GM12873 (cell line): ENCODE data around the gene RFX5.

Source experiments
- TF ChIP-seq, protein P1 (sequence below): IDR thresholded peaks from 2 replicates; pipeline ENCODE4 v1.5.1; 2012; ENCODE audit warnings: low read depth, mild to moderate bottlenecking, moderate library complexity, low read length, control low read depth; ENCODE audit not compliant: insufficient read depth; ENCODE audit errors: missing control alignments

The RFX5 gene

DNA sequence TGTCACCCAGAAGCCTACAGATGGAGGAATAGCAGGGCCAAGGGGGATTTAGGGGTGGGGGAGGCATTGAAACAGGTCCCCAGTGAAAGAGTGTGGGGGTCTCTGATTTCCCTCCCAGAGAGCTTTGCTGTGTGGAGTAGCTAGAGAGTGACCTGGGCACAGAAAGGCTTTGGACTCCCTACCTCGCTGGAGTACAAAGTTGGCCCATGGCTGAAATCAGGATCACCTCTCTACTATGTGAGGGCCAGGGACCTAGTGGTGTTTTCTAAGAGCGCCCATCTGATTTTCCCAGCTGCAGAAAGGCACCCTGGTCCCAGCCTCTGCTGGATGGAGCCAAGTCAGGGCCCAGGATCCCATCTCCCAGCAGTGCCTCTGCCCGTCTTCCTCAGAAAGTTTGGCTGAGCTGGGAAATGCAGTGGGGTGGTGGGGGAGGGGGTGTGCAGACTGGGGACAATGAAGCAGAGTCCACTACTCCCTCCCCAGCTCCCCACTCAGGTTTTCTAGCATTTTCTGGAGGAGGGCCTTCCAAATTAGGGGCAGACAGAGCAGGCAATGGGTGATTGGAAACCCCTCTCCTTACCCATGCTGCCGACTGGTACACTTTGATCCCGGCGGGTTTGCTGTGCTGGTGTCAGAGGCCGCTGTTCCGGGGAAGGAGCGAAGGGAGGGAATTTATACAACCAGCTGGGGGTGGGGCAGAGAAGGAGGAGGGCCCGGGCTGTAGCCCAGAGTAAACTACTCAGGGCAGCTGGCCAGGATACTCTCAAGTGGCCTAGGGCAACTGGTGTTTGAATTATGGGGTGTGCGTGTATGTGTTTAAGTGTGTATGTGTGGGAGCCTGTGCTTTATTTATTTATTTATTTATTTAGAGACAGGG lies 25.2 kb upstream of the RFX5 start, which contains the start of gene SELENBP1:
Gene SELENBP1, minus strand, starts transcription at position 648 of the 877 bp plus-strand sequence. Its CDS starts 64 bp downstream, at position 584.
- TF ChIP-seq, protein P1, sequence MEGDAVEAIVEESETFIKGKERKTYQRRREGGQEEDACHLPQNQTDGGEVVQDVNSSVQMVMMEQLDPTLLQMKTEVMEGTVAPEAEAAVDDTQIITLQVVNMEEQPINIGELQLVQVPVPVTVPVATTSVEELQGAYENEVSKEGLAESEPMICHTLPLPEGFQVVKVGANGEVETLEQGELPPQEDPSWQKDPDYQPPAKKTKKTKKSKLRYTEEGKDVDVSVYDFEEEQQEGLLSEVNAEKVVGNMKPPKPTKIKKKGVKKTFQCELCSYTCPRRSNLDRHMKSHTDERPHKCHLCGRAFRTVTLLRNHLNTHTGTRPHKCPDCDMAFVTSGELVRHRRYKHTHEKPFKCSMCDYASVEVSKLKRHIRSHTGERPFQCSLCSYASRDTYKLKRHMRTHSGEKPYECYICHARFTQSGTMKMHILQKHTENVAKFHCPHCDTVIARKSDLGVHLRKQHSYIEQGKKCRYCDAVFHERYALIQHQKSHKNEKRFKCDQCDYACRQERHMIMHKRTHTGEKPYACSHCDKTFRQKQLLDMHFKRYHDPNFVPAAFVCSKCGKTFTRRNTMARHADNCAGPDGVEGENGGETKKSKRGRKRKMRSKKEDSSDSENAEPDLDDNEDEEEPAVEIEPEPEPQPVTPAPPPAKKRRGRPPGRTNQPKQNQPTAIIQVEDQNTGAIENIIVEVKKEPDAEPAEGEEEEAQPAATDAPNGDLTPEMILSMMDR, result no peak

DNA sequence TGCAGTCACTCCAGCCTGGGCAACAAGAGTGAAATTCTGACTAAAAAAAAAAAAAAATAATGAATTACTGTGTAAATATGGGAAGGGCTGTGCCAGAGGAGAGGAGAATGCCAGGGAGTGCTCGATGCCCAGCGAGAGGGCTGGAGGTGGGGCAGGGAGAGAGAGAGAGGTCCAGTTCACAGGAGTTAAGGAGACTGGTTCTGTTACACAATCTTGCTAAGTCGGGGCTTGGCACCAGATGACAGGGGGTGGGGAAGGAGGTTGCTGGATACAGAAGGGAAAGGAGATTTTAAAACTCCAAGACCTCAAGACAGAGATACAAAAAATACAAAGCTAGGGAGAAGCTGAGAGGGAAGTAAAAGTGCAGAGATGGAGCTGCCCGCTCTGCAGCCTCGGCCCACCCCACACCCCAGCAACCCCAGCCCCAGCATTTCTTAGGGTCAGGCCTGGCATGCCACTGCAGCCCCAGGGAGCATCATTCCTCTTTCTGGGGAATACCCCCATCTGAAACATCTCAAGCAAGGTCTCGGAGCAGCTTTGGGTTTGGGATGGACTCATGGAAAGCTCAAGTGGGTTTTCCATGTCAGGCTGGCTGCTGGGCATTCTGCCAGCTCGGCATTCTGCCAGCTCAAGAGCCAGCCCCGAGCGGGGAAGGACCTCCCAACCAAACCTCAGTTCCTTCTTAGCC lies 24.5 kb upstream of the RFX5 start:
- TF ChIP-seq, protein P1, result no peak

DNA sequence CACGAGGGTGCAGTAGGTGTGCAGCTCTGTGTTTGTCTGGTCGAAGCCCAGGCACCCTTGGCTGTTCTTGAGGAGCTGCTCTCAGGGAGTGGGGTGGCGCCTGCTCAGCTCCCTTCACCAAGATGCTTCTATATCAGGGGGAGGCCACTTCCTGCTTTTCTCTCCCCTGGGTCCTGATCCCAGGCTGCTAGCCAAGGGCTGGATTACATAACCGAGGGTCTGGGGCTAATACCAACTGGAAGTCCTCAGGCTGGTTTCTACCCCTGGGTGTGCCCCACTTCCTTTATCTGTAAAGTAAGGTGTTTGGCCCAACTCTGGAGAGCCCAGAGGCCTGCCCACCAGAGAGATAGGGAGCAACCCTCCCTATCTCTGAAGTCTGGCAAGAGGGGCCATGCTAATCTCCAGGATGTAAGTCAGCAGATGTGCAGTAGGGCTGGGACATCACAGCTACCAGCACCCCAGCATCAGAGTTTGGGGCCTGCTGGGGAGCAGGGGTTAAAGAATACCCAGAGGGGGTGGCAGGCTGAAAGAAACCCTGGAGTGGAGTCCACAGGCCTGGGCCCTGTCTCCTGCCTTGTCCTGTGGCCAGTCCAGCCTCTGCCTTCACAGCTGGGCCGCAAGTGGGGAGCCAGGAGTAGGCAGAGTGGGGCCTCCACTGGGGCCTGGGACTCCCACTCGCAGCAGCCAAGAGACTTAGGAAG lies 23.3 kb upstream of the RFX5 start:
- TF ChIP-seq, protein P1, result no peak

DNA sequence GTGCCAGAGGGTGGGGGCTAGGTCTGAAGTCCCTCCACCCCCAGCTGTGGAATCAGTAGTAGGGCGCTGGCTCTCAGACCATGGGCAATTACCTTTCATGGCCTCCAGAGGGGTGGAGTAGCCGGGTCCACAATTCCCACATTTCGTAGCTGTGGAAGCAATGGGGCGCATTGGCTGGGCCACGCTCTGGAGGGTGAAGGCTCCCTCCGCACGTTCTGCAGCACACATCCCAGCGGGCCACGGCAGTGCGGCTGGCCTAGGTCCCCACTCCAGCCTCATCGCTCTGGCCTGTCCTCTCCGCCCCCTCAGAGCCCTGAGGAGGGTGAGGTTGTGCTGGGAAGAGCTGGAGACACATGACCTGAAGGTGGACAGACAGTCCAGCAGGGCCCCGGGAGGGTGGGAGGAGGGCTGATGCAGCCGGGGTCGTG lies 22.6 kb upstream of the RFX5 start:
- TF ChIP-seq, protein P1, result no peak

DNA sequence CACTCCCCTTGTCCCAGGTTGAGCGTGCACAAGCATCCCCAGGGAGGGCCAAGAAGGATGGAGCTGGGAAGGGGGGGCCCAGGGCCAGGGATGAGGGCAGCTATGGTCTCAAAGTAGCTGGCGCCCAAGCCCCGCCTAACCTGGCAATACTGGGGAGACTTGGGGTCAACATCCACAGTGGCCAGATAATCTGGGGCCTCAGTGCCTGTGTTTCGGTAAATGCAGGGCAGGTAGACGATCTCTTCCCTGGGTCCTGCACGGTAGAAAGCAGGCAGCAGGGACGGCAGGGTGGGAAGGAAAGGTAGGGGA lies 22.2 kb upstream of the RFX5 start:
- TF ChIP-seq, protein P1, result no peak

DNA sequence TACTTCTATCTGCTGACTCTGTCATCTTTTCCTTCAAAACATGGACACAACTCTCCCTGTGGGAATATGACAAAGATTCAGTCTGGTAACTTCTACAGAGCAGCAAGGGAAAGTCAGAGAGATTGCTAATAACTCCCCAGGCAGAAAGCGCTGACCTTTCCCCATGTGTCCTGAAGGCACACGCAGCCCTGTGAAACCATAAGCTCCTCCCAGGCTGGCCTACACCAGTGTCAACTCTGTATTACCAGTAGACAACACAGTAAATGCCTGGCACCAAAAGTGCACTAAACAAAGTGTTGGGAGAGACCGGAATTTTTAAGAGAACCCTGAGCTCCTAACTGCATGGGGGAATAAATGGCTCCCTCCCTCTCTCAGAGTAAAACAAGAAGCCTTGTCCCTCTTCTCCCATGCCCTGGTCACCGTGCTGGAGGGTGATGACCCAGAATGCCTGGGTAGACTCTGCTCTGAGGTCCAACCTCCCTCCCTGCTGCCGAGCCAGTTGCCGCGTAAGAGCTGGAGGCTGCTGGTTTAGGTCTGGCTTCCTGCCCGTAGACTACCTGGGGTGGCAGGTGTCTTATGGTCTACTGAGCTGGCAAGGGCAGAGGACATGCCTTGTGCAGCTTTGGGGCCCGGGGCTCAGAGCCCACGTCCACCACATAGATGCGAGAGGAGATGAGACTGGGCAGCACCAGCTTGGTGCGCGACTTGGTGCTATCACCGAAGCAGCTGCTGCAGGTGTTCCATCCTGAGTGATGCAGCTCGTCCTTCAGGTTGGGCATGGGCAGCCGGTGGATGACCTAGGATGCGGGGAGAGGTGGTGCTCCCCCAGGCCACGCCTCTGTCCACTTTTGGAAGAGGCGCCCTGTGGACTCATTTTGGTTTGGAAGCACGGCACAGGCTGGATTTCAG lies 21.6 kb upstream of the RFX5 start:
- TF ChIP-seq, protein P1, result no peak
